ENCODE results near the gene TMC3. TPM values are rescaled to one million over a fixed set of nuclear protein-coding genes. Genes with fewer than 3 reads are reported as not detected.

Gene TMC3
- total and polyA plus RNA-seq, 7 donors, result not detected

DNA sequence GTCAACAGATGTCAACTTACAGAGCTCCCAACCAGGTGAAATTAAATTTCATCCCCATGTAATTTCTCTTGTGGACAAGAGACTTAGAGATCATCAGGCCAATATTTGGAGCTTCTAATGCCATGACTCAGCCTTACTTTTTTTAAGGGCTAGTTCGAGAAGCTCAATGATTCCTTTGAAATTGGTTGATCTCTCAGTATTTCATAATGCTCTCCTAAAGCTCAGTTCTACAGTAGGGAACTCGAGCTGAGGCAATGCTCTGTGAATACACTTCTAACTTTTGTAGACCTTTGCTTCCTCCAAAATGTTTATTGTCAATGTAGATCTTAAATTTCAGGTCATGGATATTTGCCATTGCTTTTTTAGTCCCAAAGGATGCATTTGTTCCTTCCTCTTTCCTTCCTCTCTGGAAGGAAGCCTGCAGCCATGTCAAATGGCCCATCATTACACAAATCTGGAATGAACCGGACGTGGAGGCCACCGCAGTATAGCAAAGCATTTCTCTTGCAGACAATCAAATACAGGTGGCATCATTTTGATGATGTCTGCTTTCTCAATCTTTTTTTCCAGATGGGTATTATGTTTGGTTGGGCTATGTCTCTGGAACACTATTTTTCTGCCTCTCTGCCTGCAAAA lies 78.4 kb downstream of the TMC3 start:
- Histone ChIP-seq H3K27me3 (ENCODE audit: insufficient read depth in 3 of 3, low read length in 2 of 3) (no peaks in the 10 kb centered on the region), H3K9me3 (no peaks in the 10 kb centered on the region), H3K27ac (no peak overlapping the region), H3K4me1 (no peaks in the 10 kb centered on the region), H3K36me3 (ENCODE audit: insufficient read depth in 1 of 2, low read depth in 1 of 2) (no peaks in the 10 kb centered on the region), H3K4me3 (no peak overlapping the region)
- ATAC-seq (no peak), DNase-seq (no peak)
- intact Hi-C loops (cut with DNase I), result no loop called here
- 44 to 52% (median 45%) methylated on average over 5 of the region's 5 CpGs for WGBS, 3 donors
- TF ChIP-seq, protein P1, sequence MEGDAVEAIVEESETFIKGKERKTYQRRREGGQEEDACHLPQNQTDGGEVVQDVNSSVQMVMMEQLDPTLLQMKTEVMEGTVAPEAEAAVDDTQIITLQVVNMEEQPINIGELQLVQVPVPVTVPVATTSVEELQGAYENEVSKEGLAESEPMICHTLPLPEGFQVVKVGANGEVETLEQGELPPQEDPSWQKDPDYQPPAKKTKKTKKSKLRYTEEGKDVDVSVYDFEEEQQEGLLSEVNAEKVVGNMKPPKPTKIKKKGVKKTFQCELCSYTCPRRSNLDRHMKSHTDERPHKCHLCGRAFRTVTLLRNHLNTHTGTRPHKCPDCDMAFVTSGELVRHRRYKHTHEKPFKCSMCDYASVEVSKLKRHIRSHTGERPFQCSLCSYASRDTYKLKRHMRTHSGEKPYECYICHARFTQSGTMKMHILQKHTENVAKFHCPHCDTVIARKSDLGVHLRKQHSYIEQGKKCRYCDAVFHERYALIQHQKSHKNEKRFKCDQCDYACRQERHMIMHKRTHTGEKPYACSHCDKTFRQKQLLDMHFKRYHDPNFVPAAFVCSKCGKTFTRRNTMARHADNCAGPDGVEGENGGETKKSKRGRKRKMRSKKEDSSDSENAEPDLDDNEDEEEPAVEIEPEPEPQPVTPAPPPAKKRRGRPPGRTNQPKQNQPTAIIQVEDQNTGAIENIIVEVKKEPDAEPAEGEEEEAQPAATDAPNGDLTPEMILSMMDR (IDR thresholded peaks at IDR 0.05), result no peak

DNA sequence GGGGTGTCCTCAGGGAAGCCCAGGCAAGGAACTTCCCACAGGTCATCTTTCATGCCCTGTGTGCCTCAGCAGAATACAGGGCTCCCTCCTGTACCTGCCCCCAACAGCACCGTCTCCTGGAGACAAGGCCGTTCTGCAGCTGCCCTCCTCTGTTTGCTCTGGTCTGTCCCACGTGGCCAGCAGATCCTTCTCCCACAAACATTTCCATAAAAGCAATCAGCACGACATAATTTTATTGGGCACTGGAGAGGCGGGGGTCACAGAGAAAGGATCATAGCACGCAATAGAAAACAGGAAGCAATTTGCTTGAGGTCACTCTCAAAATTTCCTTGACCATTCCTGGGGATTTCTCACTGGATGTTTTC lies 79.5 kb downstream of the TMC3 start:
- DNase-seq (no peak), ATAC-seq (no peak)
- intact Hi-C loops (cut with DNase I), result no loop called here
- H3K27ac ChIP-seq, result no peak overlapping the region
- no peak overlapping the region for H3K4me3 ChIP-seq
- H3K36me3 ChIP-seq (ENCODE audit: insufficient read depth in 1 of 2, low read depth in 1 of 2), result no peaks in the 10 kb centered on the region
- H3K4me1 ChIP-seq, result no peaks in the 10 kb centered on the region
- no peaks in the 10 kb centered on the region for H3K27me3 ChIP-seq (ENCODE audit: insufficient read depth in 3 of 3, low read length in 2 of 3)
- 41 to 57% (median 51%) methylated on average over 6 of the region's 6 CpGs for WGBS, 3 donors
- H3K9me3 ChIP-seq, result no peaks in the 10 kb centered on the region
- TF ChIP-seq, protein P1 (IDR thresholded peaks at IDR 0.05), result no peak

DNA sequence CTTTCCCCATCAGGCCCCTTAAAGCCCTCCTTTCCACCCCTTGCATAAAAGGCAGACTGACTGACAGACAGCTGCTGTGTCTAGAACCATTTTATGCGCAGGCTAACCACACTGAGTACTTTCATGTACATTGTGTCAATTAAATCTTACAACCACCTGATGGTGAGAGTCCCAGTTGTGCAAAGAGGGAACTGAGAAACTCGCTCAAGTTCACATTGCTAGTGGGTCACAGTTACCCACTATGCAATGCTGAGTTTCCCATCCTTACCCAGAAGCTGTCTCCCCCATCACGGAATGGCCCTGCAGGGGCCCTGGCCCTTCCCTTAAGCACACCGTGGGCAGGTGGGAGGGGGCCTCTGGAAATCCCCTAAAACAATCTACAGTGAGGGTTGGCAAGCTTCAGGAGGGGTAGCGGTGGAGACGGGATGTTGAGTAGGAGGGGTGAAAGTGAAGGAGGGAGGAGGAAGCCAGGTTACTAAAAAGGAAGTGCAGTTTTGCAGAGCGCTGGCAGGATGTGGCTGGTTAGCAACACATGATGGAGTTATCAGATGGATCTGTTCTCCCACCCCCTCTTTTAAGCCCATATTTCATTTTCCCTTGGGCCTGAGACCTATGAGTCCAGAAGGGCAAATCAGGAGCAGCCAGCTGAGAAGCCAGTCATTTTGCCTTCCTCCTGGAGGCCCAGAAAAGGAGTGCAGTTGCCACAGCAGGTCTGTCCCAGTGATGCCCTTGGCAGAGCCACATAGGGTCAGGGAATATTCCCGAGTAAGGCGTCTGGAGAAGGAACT lies 80.1 kb downstream of the TMC3 start:
- no peaks in the 10 kb centered on the region for H3K4me1 ChIP-seq
- DNase-seq (no peak), ATAC-seq (no peak)
- H3K27me3 ChIP-seq (ENCODE audit: insufficient read depth in 3 of 3, low read length in 2 of 3), result no peaks in the 10 kb centered on the region
- no peaks in the 10 kb centered on the region for H3K9me3 ChIP-seq
- WGBS, 3 donors, result 57 to 67% (median 63%) methylated on average over 9 of the region's 9 CpGs
- no peak overlapping the region for H3K27ac ChIP-seq
- TF ChIP-seq, protein P1 (IDR thresholded peaks at IDR 0.05), result no peak
- H3K4me3 ChIP-seq, result no peak overlapping the region
- no peaks in the 10 kb centered on the region for H3K36me3 ChIP-seq (ENCODE audit: insufficient read depth in 1 of 2, low read depth in 1 of 2)
- intact Hi-C loops (cut with DNase I), result no loop called here

DNA sequence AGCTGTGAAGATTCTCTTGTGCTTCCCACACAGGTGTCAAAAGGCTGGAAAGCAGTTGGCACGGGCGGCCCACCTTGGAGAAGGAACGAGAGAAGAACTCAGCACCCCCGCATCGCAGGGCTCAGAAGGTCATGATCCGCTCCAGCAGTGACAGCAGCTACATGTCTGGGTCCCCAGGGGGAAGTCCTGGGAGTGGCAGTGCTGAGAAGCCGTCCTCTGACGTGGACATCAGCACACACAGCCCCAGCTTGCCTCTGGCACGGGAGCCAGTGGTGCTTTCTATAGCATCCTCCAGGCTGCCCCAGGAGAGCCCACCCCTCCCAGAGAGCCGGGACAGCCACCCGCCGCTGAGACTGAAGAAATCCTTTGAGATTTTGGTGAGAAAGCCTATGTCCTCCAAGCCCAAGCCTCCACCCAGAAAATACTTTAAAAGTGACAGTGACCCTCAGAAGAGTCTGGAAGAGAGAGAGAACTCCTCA lies 81.5 kb downstream of the TMC3 start:
- no peak overlapping the region for H3K4me3 ChIP-seq

More for the DNA sequence above, 81.5 kb downstream of the TMC3 start:
- WGBS, 3 donors, result 66 to 72% (median 67%) methylated on average over 12 of the region's 12 CpGs
- TF ChIP-seq, protein P1 (IDR thresholded peaks at IDR 0.05), result no peak
- Histone ChIP-seq H3K4me1 (no peaks in the 10 kb centered on the region), H3K27ac (no peak overlapping the region), H3K27me3 (ENCODE audit: insufficient read depth in 3 of 3, low read length in 2 of 3) (no peaks in the 10 kb centered on the region), H3K9me3 (no peaks in the 10 kb centered on the region), H3K36me3 (ENCODE audit: insufficient read depth in 1 of 2, low read depth in 1 of 2) (no peaks in the 10 kb centered on the region)
- intact Hi-C loops (cut with DNase I), result no loop called here
- DNase-seq (no peak), ATAC-seq (no peak)
